Hippocampal formation (tissue), 2 donors: Measurements from ENCODE around the gene GPR132.
"Not testable (repeated sequence)": the region's sequence is repeated elsewhere in the genome, so short reads cannot be mapped to it uniquely, and the experiment has no call there.

Experiments
- DNase-seq, 2 donors: peaks; one replicate each; lab custom pipeline; 2025; lab: John Stamatoyannopoulos, UW

The GPR132 gene

GRCh38 chr14:105075379-105076295 is 10.4 kb upstream of the GPR132 start:
- peak in 1 of 2 donors; percentile 36 for DNase-seq

- DNase-seq, result no peak
These were observed 9.4 kb upstream of the GPR132 start for GRCh38 chr14:105074601-105075053.

- DNase-seq, result no peak
These were observed 8.7 kb upstream of the GPR132 start for GRCh38 chr14:105073720-105074600.

- no peak for DNase-seq
These were observed 7.9 kb upstream of the GPR132 start for GRCh38 chr14:105072892-105073719.

GRCh38 chr14:105072381-105072861 is 7.2 kb upstream of the GPR132 start:
- DNase-seq, result no peak

- DNase-seq, result no peak
These were observed 6.7 kb upstream of the GPR132 start for GRCh38 chr14:105071942-105072341.

GRCh38 chr14:105071326-105071725 is 6.1 kb upstream of the GPR132 start:
- no peak for DNase-seq

GRCh38 chr14:105070760-105071137 is 5.5 kb upstream of the GPR132 start:
- no peak for DNase-seq

GRCh38 chr14:105069871-105070759 is 4.9 kb upstream of the GPR132 start:
- no peak for DNase-seq

GRCh38 chr14:105069522-105069870 is 4.3 kb upstream of the GPR132 start:
- DNase-seq, result no peak

GRCh38 chr14:105068818-105069217 is 3.6 kb upstream of the GPR132 start:
- DNase-seq, result no peak

GRCh38 chr14:105067969-105068301 is 2.7 kb upstream of the GPR132 start:
- no peak for DNase-seq

GRCh38 chr14:105067140-105067968 is 2.1 kb upstream of the GPR132 start:
- DNase-seq, result no peak

GRCh38 chr14:105066240-105067071 is 1.2 kb upstream of the GPR132 start:
- no peak for DNase-seq

GRCh38 chr14:105064721-105065143 is 498 bp downstream of the GPR132 start:
- DNase-seq, result no peak

GRCh38 chr14:105064001-105064400 is 1.2 kb downstream of the GPR132 start:
- DNase-seq, result no peak

GRCh38 chr14:105063506-105063905 is 1.7 kb downstream of the GPR132 start:
- not testable (repeated sequence) for DNase-seq

- DNase-seq, result no peak
These were observed 2.2 kb downstream of the GPR132 start for GRCh38 chr14:105063056-105063455.

- DNase-seq, result no peak
These were observed 3.2 kb downstream of the GPR132 start for GRCh38 chr14:105062048-105062433.
